GM18507 (cell line): ENCODE measurements around the gene UBR7.

ENCODE experiments used
- DNase-seq: peaks from one replicate; pipeline ENCODE4 v3.0.0; 2011; ENCODE audit warnings: low read depth; ENCODE audit not compliant: insufficient read length; ENCODE audit errors: extremely low spot score
- FAIRE-seq: peaks from 2 replicates; lab custom pipeline; 2011; peaks lifted over from hg19 to GRCh38; lab: Jason Lieb, UNC

Gene UBR7

GRCh38 chr14:93240678-93241000, 33.6 kb downstream of the UBR7 start:
- FAIRE-seq, result no peak
- DNase-seq, result no peak

- no peak for DNase-seq
- no peak for FAIRE-seq
Measured at GRCh38 chr14:93245764-93246420, 38.8 kb downstream of the UBR7 start.

DNA sequence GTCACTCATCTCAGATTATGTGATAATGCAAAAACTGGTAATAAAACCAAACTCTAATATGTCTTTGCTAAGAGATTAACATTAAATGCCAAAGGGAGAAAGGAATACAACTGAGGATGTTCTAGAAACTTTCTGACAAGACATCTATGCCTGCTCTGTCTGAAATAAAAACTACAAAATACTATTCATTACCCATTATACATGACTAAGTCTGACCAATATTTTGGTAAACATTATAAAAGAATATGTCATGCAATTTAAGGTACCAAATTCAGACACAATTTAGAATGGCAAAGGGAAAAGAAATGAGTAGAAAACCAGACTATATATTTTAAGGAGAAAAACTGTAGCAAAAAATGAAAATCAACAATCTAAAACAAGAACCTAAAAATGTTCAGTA, 39.5 kb downstream of the UBR7 start:
- FAIRE-seq (no peak), DNase-seq (no peak)

- DNase-seq (no peak), FAIRE-seq (no peak)
Measured at GRCh38 chr14:93249128-93249831, 42.2 kb downstream of the UBR7 start.

DNA sequence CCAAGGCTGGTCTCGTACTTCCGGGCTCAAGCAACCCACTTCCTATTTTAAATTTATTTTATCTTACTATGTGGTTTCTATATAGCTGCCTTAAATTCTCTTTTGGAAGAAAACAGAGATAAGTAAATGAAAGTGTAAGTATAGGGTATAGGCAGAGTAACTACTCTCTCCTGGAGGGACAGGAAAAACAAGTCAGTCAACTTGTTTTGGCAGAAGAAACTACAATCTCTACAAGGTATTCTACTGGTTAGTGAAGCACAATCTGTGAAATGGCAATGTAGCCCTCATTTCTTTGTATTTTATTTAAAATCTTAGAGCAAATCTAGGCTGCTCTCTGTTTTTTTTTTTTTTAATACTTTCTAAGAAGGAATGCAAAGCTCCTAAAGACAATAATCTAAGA, 55.4 kb downstream of the UBR7 start:
- FAIRE-seq, result no peak
- no peak for DNase-seq

DNA sequence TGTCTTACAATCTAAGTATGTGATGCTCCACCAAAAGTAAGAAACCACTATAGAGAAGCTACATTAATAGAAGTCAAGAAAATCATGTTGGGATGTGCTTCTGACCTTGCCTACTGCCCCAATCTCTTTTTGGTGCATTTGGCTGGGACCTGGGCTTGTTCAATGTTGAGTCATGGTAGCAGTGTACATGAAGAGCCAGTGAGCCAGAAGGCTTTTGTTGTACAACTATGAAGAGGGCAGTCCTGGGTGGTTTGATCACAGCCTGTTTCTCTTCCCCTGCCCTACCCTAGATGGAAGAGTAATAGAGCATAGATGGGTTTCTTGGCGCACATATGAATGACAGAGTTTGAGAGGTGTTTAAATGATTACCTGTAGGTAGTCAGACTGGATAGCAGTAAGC, 56.4 kb downstream of the UBR7 start:
- no peak for FAIRE-seq

GRCh38 chr14:93266127-93266526, 59.1 kb downstream of the UBR7 start:
- no peak for FAIRE-seq

More for the DNA sequence above, 56.4 kb downstream of the UBR7 start:
- no peak for DNase-seq

GRCh38 chr14:93267149-93267711, 60.2 kb downstream of the UBR7 start:
- FAIRE-seq, result no peak

More at GRCh38 chr14:93266127-93266526, 59.1 kb downstream of the UBR7 start:
- no peak for DNase-seq

DNA sequence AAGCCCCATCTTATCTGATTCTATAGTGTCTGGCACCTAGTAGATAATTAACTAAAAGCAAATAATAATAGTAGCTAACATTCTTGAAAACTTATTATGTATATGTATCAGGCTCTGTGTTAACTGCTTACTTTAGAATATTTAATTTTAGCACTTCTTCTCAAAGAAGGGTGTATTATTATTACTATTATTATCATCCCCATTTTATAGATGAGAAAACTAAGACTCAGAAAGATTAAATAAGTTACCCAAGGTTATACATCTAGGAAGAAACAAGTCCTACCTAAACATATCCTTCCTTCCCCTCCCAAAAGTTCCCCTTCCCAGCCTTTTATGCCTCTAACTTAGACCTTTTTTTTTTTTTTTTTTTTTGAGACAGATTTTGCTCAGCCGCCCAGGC, 61.4 kb downstream of the UBR7 start:
- no peak for FAIRE-seq
- no peak for DNase-seq

More at GRCh38 chr14:93267149-93267711, 60.2 kb downstream of the UBR7 start:
- no peak for DNase-seq

DNA sequence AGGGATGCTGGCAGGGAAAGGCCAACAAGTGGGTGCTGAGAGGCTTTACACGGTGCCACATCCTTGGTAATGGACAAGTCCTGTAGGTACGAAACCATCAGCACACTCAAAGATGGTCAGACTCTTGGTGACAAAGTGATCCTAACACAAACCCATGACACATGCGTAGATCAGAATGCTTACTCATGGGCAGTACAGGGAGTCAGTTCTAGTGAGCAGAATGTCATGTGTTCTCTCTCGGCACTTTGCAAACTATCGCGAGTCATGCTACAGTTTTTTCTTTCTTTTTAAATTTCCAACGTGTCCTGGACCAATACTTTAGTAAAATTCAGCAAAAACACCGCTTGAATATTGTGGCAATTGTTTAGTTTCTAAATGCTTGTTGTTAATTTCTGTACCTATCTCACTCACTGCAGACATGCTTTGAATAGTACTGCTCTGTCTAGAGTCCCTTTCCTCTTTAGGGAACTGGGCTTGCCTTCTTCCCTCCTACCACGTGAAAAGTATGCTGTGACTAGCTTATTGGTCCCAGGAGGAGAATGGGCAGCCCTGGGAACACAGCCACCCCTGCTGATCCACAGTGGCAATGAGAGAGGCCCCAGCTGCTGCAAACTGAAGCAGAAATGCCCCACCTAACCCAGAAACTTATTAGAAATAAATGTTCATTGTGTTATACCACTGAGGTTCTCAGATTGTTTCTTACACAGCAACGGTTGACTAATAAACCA, 62.4 kb downstream of the UBR7 start:
- DNase-seq (no peak), FAIRE-seq (no peak)

DNA sequence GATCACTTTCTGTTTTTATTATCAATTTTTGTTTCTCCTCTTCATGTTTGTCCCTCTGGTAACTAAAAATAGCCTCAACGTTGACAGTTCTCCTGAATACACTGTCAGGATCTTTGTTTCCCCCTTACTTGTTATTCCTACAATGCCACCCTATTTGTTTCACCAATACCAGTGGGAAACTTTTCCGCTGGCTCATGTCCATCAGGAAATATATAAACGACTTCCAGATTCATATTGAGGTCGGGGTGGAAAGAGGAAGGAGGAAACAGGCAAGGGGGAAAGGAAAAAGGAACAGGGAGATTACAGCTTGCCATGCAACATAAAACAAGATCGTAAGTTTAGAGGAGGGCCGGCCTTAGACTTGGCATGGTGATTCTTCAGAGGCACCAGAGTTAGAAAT, 64.1 kb downstream of the UBR7 start:
- FAIRE-seq (no peak), DNase-seq (no peak)

DNA sequence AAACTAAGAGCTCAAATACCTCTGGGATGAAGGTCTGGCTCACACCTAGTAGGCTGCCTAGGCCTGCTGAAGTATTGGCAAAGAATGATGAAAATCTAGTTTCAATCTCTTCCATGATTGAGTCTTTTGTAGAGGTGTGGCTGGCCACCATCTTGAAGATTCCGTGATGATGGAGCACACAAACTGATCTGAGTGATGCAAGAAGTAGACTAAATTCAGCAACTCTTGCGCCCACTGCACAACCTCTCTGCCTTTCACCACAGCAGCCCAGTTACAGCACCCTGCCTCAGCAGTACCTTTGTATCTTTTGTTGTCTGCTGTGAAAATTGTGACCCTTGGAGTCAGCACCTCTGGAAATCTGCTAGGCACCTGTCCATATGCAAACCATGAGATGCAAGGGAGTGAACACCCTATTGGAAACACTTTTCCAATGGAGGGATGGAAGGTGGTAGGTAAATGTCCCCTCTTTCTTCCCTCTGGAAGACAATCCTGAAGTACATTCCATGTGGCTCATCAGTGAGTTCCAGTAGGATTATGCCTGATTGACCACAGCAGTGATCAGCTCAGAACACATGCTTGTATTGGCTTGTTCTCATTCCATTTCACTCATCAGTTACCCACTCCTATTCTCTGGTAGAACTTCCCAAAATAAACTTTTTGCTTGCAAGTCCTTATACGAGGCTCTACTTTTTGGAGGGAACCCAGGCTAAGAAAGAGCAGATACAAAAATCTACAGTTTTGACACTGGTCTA, 67.2 kb downstream of the UBR7 start:
- DNase-seq (no peak), FAIRE-seq (no peak)

DNA sequence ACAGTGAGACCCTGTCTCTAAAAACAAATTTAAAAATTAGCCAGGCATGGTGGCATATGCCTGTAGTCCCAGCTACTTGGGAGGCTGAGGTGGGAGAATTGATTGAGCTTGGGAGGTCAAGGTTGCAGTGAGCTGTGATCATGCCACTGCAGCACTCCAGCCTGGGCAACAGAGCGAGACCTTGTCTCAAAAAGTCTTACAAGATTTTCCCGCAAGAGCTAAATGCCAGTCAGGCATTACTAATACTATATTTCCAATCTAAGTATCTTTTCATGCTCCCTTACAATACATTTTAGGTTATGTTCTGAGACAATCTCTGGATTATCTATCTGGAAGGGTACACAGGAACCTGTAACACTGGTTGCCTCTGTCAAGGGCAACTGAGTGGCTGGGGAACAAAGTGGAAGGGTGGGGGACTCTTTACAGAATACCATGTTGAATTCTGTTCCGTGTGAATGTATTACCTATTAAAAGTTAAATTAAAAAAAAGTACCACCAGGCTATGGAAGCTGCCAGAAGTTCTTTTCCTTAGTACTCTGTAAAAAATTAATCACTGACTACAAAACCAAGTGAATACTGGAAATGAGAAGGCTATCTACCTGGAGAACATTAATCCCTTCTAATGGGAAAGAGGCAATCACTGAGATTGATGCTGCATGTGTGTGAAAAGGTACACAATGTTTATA, 69.1 kb downstream of the UBR7 start:
- DNase-seq, result no peak
- no peak for FAIRE-seq
